Epithelial cell of proximal tubule (primary cell): ENCODE data around the gene ANAPC15. TPM values are rescaled to one million over a fixed set of nuclear protein-coding genes. Genes with fewer than 3 reads are reported as not detected.

ENCODE experiments used
- DNase-seq: peaks from one replicate; pipeline ENCODE4 v3.0.0-alpha.2; 2011; ENCODE audit warnings: low read depth
- H3K4me3 ChIP-seq: 2 replicates; pipeline ENCODE4 v1.5.1; 2011; ENCODE audit warnings: low read depth, mild to moderate bottlenecking, low read length
- total RNA-seq: library from RNA; depleted of rRNA; stranded (reverse); fragments of >200 nt; gene quantifications from 2 replicates; pipeline ENCODE4 v1.2.3, GENCODE V29; 2015
- TF ChIP-seq, protein P1 (sequence below): conservative IDR thresholded peaks from 2 replicates; pipeline ENCODE4 v1.5.1; 2012; ENCODE audit warnings: low read depth, mild to moderate bottlenecking, low read length

The ANAPC15 gene
- total RNA-seq, 1 donor from 2014 or later, result 87.4 TPM

DNA sequence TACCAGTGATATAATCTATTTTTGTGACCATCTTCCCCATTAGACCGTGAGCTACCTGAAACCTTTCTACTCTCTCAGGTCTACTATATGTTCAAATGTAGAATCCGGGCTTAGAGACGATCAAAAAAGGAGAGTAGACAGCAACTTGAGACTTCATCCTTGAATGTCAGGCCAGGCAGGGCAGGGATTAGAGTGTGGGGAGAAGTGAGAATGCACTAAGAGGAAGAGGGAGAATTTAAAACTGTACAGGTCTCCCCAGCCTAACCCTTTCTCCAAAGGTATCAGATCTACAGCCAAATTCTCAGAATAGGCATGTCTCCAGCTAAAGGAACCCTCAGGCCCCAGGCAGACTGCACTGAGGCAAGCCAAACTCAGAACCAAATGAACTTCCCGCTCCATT, 10.3 kb downstream of the ANAPC15 start:
- TF ChIP-seq, protein P1, sequence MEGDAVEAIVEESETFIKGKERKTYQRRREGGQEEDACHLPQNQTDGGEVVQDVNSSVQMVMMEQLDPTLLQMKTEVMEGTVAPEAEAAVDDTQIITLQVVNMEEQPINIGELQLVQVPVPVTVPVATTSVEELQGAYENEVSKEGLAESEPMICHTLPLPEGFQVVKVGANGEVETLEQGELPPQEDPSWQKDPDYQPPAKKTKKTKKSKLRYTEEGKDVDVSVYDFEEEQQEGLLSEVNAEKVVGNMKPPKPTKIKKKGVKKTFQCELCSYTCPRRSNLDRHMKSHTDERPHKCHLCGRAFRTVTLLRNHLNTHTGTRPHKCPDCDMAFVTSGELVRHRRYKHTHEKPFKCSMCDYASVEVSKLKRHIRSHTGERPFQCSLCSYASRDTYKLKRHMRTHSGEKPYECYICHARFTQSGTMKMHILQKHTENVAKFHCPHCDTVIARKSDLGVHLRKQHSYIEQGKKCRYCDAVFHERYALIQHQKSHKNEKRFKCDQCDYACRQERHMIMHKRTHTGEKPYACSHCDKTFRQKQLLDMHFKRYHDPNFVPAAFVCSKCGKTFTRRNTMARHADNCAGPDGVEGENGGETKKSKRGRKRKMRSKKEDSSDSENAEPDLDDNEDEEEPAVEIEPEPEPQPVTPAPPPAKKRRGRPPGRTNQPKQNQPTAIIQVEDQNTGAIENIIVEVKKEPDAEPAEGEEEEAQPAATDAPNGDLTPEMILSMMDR, result no peak
- peak overlapping the region; percentile 97 for H3K4me3 ChIP-seq
- no peak for DNase-seq

- DNase-seq, result no peak
- no peak overlapping the region for H3K4me3 ChIP-seq
- TF ChIP-seq, protein P1, result no peak
Measured at GRCh38 chr11:72100462-72100861, 12.0 kb downstream of the ANAPC15 start.

DNA sequence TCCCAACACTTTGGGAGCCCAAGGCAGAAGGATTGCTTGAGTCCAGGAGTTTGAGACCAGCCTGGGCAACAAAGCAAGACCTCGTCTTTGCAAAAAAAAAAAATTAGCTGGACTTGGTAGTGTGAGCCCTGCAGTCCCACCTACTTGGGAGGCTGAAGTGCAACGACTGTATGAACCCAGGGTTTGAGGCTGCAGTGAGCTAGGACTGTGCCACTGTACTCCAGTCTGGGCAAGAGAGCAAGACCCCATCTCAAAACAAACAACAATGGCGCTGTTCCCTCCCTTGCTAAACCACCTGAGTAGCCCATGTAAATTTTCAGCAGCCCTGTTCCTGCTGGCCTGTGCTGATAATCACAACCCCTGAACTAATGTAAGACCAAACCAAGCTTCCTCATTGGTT, 12.5 kb downstream of the ANAPC15 start:
- no peak for DNase-seq
- no peak overlapping the region for H3K4me3 ChIP-seq
- TF ChIP-seq, protein P1, result no peak

GRCh38 chr11:72098741-72099140, 13.8 kb downstream of the ANAPC15 start:
- DNase-seq, result no peak
- H3K4me3 ChIP-seq, result no peak overlapping the region

DNA sequence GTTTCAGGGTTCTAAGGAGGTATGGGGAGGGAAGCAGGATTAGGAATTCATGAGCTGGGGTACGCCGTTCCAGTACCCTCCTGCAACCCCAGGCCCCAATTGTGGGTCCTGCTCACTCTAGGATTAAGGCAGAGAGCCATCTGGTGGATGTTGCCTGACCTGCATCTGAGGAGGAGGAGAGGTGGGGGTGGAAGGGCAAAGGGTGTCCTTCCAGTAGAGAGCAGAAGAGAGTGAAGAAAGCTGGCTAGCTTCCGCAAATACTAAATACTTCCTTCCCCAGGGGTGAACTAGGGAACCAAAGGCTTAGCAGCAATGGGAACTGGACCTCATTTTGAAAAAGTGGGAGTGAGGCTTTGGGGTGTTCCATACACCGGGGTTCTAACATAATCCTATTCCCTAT, 21.2 kb downstream of the ANAPC15 start:
- TF ChIP-seq, protein P1, result peak; percentile 93
- DNase-seq, result no peak
- H3K4me3 ChIP-seq, result no peak overlapping the region

More at GRCh38 chr11:72098741-72099140, 13.8 kb downstream of the ANAPC15 start:
- TF ChIP-seq, protein P1, result no peak

DNA sequence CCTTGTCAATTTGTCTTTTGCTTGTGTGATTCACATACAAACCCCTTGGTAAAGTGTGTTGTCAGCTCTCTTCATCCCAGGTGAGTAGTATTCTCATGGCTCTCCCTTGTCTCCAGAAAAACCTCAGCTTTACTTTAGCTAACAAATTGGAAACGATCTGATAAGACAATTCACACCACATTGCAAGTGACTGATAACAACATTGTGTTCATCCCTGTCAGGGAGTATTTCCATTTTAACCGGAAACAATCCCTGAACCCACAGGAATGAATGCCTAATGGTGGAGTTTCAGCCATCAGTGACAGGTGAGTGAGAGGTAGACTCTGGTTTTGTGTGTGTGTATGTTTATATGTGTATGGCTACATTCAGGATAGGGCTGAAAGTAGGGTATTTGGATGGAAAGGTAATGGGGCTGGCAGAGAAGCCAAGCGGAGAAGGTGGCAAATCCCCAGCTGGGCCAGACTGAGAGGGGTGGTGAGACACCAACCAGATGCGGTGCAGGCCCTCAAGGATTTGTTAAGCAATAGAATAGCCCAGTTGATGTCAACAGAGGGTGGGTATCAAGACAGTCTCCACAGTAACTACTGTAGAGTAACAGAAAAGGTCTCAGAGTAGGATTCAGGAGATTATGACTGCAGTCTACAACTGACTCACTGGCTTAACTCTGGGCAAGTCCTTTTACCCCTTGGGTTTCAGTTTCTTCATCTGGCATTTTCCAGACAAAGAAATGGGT, 24.3 kb downstream of the ANAPC15 start:
- H3K4me3 ChIP-seq, result no peak overlapping the region
- DNase-seq, result no peak
- TF ChIP-seq, protein P1, result no peak
